Measurements from ENCODE around the gene SERTAD3.
A peak's percentile ranks its signal among the peaks of the same experiment; 100 is the strongest.
"Not testable (repeated sequence)": the region's sequence is repeated elsewhere in the genome, so short reads cannot be mapped to it uniquely, and the experiment has no call there.

Gene SERTAD3

GRCh38 chr19:40444000-40444824 lies at the start of gene SERTAD3:
SERTAD3 (minus strand) TSS chr19:40444335; CDS start chr19:40442080, 2,255 bp downstream.
- Mint-ChIP-seq H3K27ac (peak within 1 kb of the TSS; percentile 97), H3K27me3 (no peaks in the 10 kb centered on the region), H3K4me1 (peaks cover 27% of the 10 kb centered on the region), H3K4me3 (peak within 1 kb of the TSS; percentile 97), H3K36me3 (peaks cover 11% of the 10 kb centered on the region), H3K9me3 (no peaks in the 10 kb centered on the region)
- ATAC-seq, result peak; percentile 90

- H3K4me1 Mint-ChIP-seq, result no peaks in the 10 kb centered on the region
- H3K4me3 Mint-ChIP-seq, result no peak overlapping the region
- H3K36me3 Mint-ChIP-seq, result no peaks in the 10 kb centered on the region
- H3K27ac Mint-ChIP-seq, result no peak overlapping the region
- no peak for ATAC-seq
- H3K9me3 Mint-ChIP-seq, result no peaks in the 10 kb centered on the region
- H3K27me3 Mint-ChIP-seq, result peaks cover 31% of the 10 kb centered on the region
Observed at GRCh38 chr19:40493778-40494177, 49.6 kb upstream of the SERTAD3 start.

GRCh38 chr19:40492274-40492673 lies 48.1 kb upstream of the SERTAD3 start:
- ATAC-seq, result no peak
- Mint-ChIP-seq H3K27ac (no peak overlapping the region), H3K4me1 (peaks cover 10% of the 10 kb centered on the region), H3K9me3 (no peaks in the 10 kb centered on the region), H3K36me3 (no peaks in the 10 kb centered on the region), H3K27me3 (peaks cover 32% of the 10 kb centered on the region), H3K4me3 (no peak overlapping the region)

- H3K4me3 Mint-ChIP-seq, result no peak overlapping the region
- ATAC-seq, result no peak
- H3K27me3 Mint-ChIP-seq, result peaks cover 44% of the 10 kb centered on the region
- H3K27ac Mint-ChIP-seq, result no peak overlapping the region
- peaks cover 10% of the 10 kb centered on the region for H3K4me1 Mint-ChIP-seq
- H3K36me3 Mint-ChIP-seq, result no peaks in the 10 kb centered on the region
- no peaks in the 10 kb centered on the region for H3K9me3 Mint-ChIP-seq
Observed at GRCh38 chr19:40489882-40490230, 45.7 kb upstream of the SERTAD3 start.

- Mint-ChIP-seq H3K4me1 (peaks cover 10% of the 10 kb centered on the region), H3K36me3 (no peaks in the 10 kb centered on the region), H3K27ac (no peak overlapping the region), H3K9me3 (no peaks in the 10 kb centered on the region), H3K4me3 (no peak overlapping the region), H3K27me3 (peaks cover 44% of the 10 kb centered on the region)
- ATAC-seq, result no peak
Observed at GRCh38 chr19:40486017-40486416, 41.9 kb upstream of the SERTAD3 start.

DNA sequence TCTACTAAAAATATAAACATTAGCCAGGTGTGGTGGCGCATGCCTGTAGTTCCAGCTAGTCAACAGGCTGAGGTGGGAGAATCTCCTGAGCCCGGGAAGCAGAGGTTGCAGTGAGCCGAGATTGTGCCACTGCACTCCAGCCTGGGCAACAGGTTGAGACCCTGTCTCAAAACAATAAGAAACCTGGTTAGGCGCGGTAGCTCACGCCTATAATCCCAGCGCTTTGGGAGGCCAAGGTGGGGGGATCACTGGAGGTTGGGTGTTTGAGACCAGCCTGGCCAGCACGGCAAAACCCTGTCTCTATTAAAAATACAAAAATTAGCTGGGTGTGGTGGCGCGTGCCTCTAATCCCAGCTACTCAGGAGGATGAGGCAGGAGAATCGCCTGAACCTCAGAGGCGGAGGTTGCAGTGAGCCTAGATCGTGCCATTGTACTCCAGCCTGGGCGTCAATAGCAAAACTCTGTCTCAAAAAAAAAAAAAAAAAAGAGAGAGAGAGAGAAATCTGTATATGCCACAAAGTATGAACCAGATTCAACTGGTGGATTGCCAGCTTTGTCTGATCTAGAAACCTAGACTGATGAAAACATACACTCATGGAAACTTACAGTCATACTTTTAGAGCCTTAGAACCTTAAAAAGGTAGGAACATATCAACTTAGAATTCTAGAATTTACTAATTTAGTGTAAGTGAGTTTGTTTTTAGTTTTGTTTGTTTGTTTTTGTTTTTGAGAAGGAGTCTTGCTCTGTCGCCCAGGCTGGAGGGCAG lies 31.9 kb upstream of the SERTAD3 start:
- peaks cover 23% of the 10 kb centered on the region for H3K27me3 Mint-ChIP-seq
- not testable (repeated sequence) for H3K27ac Mint-ChIP-seq, H3K4me1 Mint-ChIP-seq, H3K36me3 Mint-ChIP-seq, ATAC-seq, H3K9me3 Mint-ChIP-seq, H3K4me3 Mint-ChIP-seq

GRCh38 chr19:40474737-40475136 lies 30.6 kb upstream of the SERTAD3 start:
- Mint-ChIP-seq H3K4me3 (no peak overlapping the region), H3K4me1 (no peaks in the 10 kb centered on the region), H3K9me3 (no peaks in the 10 kb centered on the region), H3K27ac (no peak overlapping the region), H3K36me3 (no peaks in the 10 kb centered on the region), H3K27me3 (peaks cover 31% of the 10 kb centered on the region)
- no peak for ATAC-seq

DNA sequence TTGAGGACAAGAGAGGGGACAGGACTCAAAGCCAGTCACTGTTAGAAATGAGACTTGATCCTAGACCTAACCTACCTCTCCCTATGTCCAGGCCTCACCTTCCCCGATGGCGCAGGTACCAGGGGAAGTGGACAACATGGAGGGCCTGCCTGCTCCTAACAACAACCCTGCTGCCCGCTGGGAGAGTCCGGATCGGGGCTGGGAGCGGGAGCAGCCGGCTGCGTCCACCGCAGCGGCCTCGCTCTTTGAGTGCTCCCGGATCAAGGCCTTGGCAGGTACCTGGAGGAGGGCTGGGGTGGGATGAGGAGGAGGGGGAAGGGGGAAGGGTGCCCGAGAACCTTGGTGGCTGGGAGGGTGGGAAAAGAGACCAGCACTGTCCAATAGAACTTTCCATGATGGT lies 28.4 kb upstream of the SERTAD3 start:
- ATAC-seq, result no peak
- Mint-ChIP-seq H3K36me3 (no peaks in the 10 kb centered on the region), H3K27me3 (peaks cover 28% of the 10 kb centered on the region), H3K27ac (no peak overlapping the region), H3K4me1 (no peaks in the 10 kb centered on the region), H3K9me3 (no peaks in the 10 kb centered on the region), H3K4me3 (no peak overlapping the region)

DNA sequence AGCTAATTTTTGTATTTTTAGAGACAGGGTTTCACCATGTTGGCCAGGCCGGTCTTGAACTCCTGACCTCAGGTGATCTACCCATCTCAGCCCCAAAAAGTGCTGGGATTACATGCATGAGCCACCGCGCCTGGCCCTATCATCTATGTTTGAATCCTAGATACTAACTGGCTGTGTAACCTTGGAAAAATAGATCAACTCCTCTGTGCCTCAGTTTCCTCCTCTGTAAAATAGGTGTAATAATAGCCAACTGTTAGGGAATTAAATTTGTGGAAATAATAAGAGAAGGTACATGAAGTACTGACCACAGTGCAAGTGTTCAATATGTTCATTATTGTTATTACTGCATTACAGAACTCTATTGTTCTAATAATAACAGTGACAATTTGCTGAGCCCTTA lies 27.0 kb upstream of the SERTAD3 start:
- Mint-ChIP-seq H3K27ac (no peak overlapping the region), H3K9me3 (no peaks in the 10 kb centered on the region), H3K4me3 (no peak overlapping the region), H3K4me1 (peaks cover 7% of the 10 kb centered on the region), H3K27me3 (peaks cover 32% of the 10 kb centered on the region), H3K36me3 (no peaks in the 10 kb centered on the region)
- ATAC-seq, result no peak

GRCh38 chr19:40469011-40469410 lies 24.9 kb upstream of the SERTAD3 start:
- ATAC-seq, result no peak
- H3K4me3 Mint-ChIP-seq, result no peak overlapping the region
- no peak overlapping the region for H3K27ac Mint-ChIP-seq
- H3K4me1 Mint-ChIP-seq, result peaks cover 27% of the 10 kb centered on the region
- peaks cover 35% of the 10 kb centered on the region for H3K27me3 Mint-ChIP-seq
- H3K36me3 Mint-ChIP-seq, result no peaks in the 10 kb centered on the region
- H3K9me3 Mint-ChIP-seq, result no peaks in the 10 kb centered on the region

DNA sequence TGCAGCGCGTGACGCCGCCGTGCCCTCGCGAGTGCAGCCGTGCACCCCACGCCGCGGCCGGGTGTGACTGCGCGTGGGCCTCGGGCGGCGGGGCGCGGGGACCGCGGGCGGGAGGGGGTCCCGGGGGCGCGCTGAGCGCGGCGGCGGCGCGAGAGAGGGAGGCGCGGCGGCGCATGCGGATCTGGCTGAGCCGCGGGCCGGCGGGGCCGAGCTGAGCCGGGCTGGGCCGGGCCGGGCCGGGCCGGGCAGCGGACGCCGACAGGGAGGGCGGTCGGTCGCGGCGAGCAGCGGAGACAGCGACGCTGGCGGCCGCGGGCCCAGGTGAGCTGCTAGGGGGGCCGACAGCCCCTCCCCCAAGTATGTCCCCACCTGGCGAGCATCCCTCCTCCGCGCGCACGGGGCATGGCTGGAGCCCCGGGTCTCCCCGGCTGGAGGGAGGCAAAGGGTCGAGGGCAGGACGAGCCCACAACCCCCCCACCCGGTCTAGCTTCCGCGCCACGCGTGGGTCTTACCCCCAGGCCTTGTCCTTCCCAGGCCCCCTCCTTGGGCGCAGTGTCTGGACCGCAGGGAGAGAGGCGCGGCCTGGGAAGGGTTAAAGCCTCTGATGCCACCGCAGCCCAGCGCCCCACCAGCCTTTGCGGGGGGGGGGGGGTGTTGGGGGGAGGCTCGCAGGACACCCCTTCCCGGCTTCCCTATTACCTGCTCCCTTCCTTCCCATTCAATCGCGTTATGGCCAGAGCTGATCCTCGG lies 23.0 kb upstream of the SERTAD3 start, which contains the start of gene SPTBN4:
SPTBN4 (plus strand) TSS at position 17 of the 750 bp plus-strand sequence. CDS start 5,621 bp downstream, outside the sequence.
- Mint-ChIP-seq H3K4me3 (peak within 1 kb of the TSS; percentile 80), H3K4me1 (peaks cover 35% of the 10 kb centered on the region), H3K27ac (peak within 1 kb of the TSS; percentile 82), H3K27me3 (peaks cover 35% of the 10 kb centered on the region), H3K9me3 (no peaks in the 10 kb centered on the region), H3K36me3 (no peaks in the 10 kb centered on the region)
- no peak for ATAC-seq

- Mint-ChIP-seq H3K27ac (peak overlapping the region; percentile 82), H3K4me3 (peak overlapping the region; percentile 80), H3K27me3 (peaks cover 35% of the 10 kb centered on the region), H3K36me3 (no peaks in the 10 kb centered on the region), H3K9me3 (no peaks in the 10 kb centered on the region), H3K4me1 (peaks cover 42% of the 10 kb centered on the region)
- ATAC-seq, result peak; percentile 58
Observed at GRCh38 chr19:40466219-40466984, 22.3 kb upstream of the SERTAD3 start.

- peak; percentile 96 for ATAC-seq
- no peaks in the 10 kb centered on the region for H3K9me3 Mint-ChIP-seq
- H3K27me3 Mint-ChIP-seq, result peaks cover 29% of the 10 kb centered on the region
- peaks cover 49% of the 10 kb centered on the region for H3K4me1 Mint-ChIP-seq
- H3K36me3 Mint-ChIP-seq, result no peaks in the 10 kb centered on the region
- peak within 1 kb of the TSS; percentile 80 for H3K4me3 Mint-ChIP-seq
- H3K27ac Mint-ChIP-seq, result peak within 1 kb of the TSS; percentile 82
Observed at GRCh38 chr19:40465557-40466218, 21.6 kb upstream of the SERTAD3 start, which contains the start of gene BLVRB. BLVRB (minus strand) TSS chr19:40465745; CDS start chr19:40465688, 57 bp downstream.

DNA sequence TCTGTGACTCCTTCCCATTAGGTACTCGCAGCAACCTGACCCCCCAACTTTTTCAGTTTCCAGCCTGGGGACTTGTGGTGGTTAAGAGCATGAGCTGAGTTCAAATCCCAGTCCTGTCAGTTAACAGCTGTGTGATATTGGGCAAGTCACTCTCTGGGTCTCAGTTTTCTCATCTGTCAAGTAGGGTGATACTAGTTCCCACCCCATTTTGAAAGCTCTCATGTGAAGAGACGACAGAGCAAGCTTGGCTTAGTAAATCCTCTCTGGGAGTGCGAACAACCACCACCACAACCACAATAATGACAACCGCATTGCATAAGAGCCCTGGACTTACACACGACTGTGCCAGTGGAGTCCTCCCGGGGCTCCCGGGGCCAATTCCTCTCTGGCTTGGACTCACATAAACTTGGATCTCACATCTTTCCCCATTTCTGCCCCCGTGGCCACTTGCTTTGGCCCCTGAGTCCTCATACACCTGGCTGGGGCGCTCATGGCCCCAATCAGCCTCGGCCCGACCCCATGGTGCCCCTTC lies 21.0 kb upstream of the SERTAD3 start:
- ATAC-seq, result no peak

More for the DNA sequence above, 21.0 kb upstream of the SERTAD3 start:
- no peaks in the 10 kb centered on the region for H3K9me3 Mint-ChIP-seq
- no peaks in the 10 kb centered on the region for H3K36me3 Mint-ChIP-seq
- H3K4me3 Mint-ChIP-seq, result peak overlapping the region; percentile 80
- peaks cover 24% of the 10 kb centered on the region for H3K27me3 Mint-ChIP-seq
- peak overlapping the region; percentile 82 for H3K27ac Mint-ChIP-seq
- H3K4me1 Mint-ChIP-seq, result peaks cover 49% of the 10 kb centered on the region

All from stimulated activated memory B cell treated with anti-CD40 and anti-IgM and Interleukin-4, amounts not matched to agents 10 μg/mL and 1 μg/mL and 100 μg/mL, for 72 hours (primary cell).